H9 (cell line): Measurements from ENCODE around the gene VAV3. TPM values are rescaled to one million over a fixed set of nuclear protein-coding genes. Genes with fewer than 3 reads are reported as not detected.

Experiments used
- DNase-seq: peaks from one replicate; pipeline ENCODE4 v3.0.0-alpha.2; 2017
- H2AFZ ChIP-seq: one replicate; pipeline ENCODE4 v1.6.1; 2013; ENCODE audit warnings: mild to moderate bottlenecking, low read length, control low read depth, moderate library complexity
- H2AK5ac ChIP-seq: 2 replicates; pipeline ENCODE4 v1.6.1; 2013; ENCODE audit warnings: low read length, control low read depth, mixed read lengths; ENCODE audit not compliant: insufficient read length
- H2BK120ac ChIP-seq: one replicate; pipeline ENCODE4 v1.6.1; 2013; ENCODE audit warnings: low read depth, mild to moderate bottlenecking, low read length, control low read depth, inconsistent platforms; ENCODE audit not compliant: poor library complexity, severe bottlenecking
- H2BK12ac ChIP-seq: 2 replicates; pipeline ENCODE4 v1.6.1; 2013; ENCODE audit warnings: low read length, control low read depth, mixed read lengths, low read depth; ENCODE audit not compliant: insufficient read length
- H2BK15ac ChIP-seq: 2 replicates; pipeline ENCODE4 v1.6.1; 2013; ENCODE audit warnings: low read depth, low read length, control low read depth
- H2BK20ac ChIP-seq: one replicate; pipeline ENCODE4 v1.6.1; 2013; ENCODE audit warnings: low read depth, mild to moderate bottlenecking, low read length, control low read depth, inconsistent platforms; ENCODE audit not compliant: poor library complexity, severe bottlenecking
- H2BK5ac ChIP-seq: 2 replicates; pipeline ENCODE4 v1.6.1; 2013; ENCODE audit warnings: low read length, control low read depth, mixed read lengths; ENCODE audit not compliant: insufficient read length
- H3K14ac ChIP-seq: 2 replicates; pipeline ENCODE4 v1.6.1; 2013; ENCODE audit warnings: low read length, control low read depth; ENCODE audit not compliant: insufficient read depth
- H3K18ac ChIP-seq: 2 replicates; pipeline ENCODE4 v1.6.1; 2013; ENCODE audit warnings: low read depth, mild to moderate bottlenecking, mixed read lengths, low read length, control low read depth; ENCODE audit not compliant: insufficient read length
- H3K23ac ChIP-seq: 2 replicates; pipeline ENCODE4 v1.6.1; 2013; ENCODE audit warnings: low read length, control low read depth, mixed read lengths, low read depth; ENCODE audit not compliant: insufficient read length
- H3K23me2 ChIP-seq: 2 replicates; pipeline ENCODE4 v1.6.1; 2013; ENCODE audit warnings: low read depth, mild to moderate bottlenecking, mixed read lengths, low read length, control low read depth; ENCODE audit not compliant: insufficient read length, poor library complexity, severe bottlenecking
- H3K27ac ChIP-seq: 2 replicates; pipeline ENCODE4 v1.5.1; 2013; ENCODE audit warnings: low read length, control low read depth, mixed read lengths, low read depth; ENCODE audit not compliant: insufficient read length
- H3K27me3 ChIP-seq: 2 replicates; pipeline ENCODE4 v1.6.1; 2013; ENCODE audit warnings: low read length, control low read depth, inconsistent platforms; ENCODE audit not compliant: insufficient read depth
- H3K4ac ChIP-seq: 2 replicates; pipeline ENCODE4 v1.6.1; 2013; ENCODE audit warnings: low read depth, mild to moderate bottlenecking, control low read depth, inconsistent platforms, low read length, moderate library complexity
- H3K4me1 ChIP-seq: 2 replicates; pipeline ENCODE4 v1.6.1; 2013; ENCODE audit warnings: low read length, control low read depth, inconsistent platforms; ENCODE audit not compliant: insufficient read depth
- H3K4me2 ChIP-seq: 2 replicates; pipeline ENCODE4 v1.6.1; 2013; ENCODE audit warnings: low read length, control low read depth, mixed read lengths; ENCODE audit not compliant: insufficient read length, insufficient read depth
- H3K56ac ChIP-seq: 2 replicates; pipeline ENCODE4 v1.6.1; 2013; ENCODE audit warnings: low read depth, mild to moderate bottlenecking, mixed read lengths, low read length, control low read depth; ENCODE audit not compliant: insufficient read length
- H3K79me1 ChIP-seq: 2 replicates; pipeline ENCODE4 v1.6.1; 2013; ENCODE audit warnings: low read depth, mild to moderate bottlenecking, moderate library complexity, low read length, control low read depth, inconsistent platforms; ENCODE audit not compliant: insufficient read depth, poor library complexity, severe bottlenecking
- H3K79me2 ChIP-seq: 2 replicates; pipeline ENCODE4 v1.6.1; 2013; ENCODE audit warnings: low read length, control low read depth, inconsistent platforms; ENCODE audit not compliant: insufficient read depth
- H3K9ac ChIP-seq: 2 replicates; pipeline ENCODE4 v1.6.1; 2013; ENCODE audit warnings: low read length, control low read depth, mixed read lengths; ENCODE audit not compliant: insufficient read length; ENCODE audit errors: extremely low read depth
- H3K9me3 ChIP-seq: one replicate; pipeline ENCODE4 v1.6.1; 2013; ENCODE audit warnings: low read depth, low read length, inconsistent platforms; ENCODE audit not compliant: control insufficient read depth
- H3T11ph ChIP-seq: one replicate; pipeline ENCODE4 v1.6.1; 2013; ENCODE audit warnings: mild to moderate bottlenecking, low read length, control low read depth, inconsistent platforms
- H4K20me1 ChIP-seq: one replicate; pipeline ENCODE4 v1.6.1; 2013; ENCODE audit not compliant: control insufficient read depth, insufficient read length, insufficient read depth
- H4K5ac ChIP-seq: 2 replicates; pipeline ENCODE4 v1.6.1; 2013; ENCODE audit warnings: low read depth, mild to moderate bottlenecking, mixed read lengths, low read length, control low read depth; ENCODE audit not compliant: insufficient read length
- H4K8ac ChIP-seq: replicated peaks from 2 replicates; pipeline ENCODE4 v1.6.1; 2013; ENCODE audit warnings: low read length, control low read depth, mixed read lengths, low read depth; ENCODE audit not compliant: insufficient read length
- H4K91ac ChIP-seq: 2 replicates; pipeline ENCODE4 v1.6.1; 2013; ENCODE audit warnings: low read depth, mild to moderate bottlenecking, moderate library complexity, mixed read lengths, low read length, control low read depth; ENCODE audit not compliant: insufficient read length
- H3K27ac Mint-ChIP-seq, 3 experiments: 2 replicates in 2 of 3; 3 replicates in 1 of 3; pipeline ENCODE4 v1.8.0; 2020 to 2021; ENCODE audit warnings: mixed read lengths in 3 of 3, mild to moderate bottlenecking in 1 of 3, moderate library complexity in 1 of 3
- H3K27me3 Mint-ChIP-seq: 2 replicates; pipeline ENCODE4 v1.8.0; 2021; ENCODE audit warnings: low read depth, mild to moderate bottlenecking, moderate library complexity, mixed read lengths
- H3K36me3 Mint-ChIP-seq, 3 experiments: 2 replicates in 2 of 3; 3 replicates in 1 of 3; pipeline ENCODE4 v1.8.0; 2020 to 2021; ENCODE audit warnings: low read depth in 3 of 3, mixed read lengths in 3 of 3; ENCODE audit not compliant: insufficient read depth in 1 of 3
- H3K4me1 Mint-ChIP-seq, 2 experiments: 2 replicates each; pipeline ENCODE4 v1.8.0; 2020; ENCODE audit warnings: mixed read lengths in 2 of 2
- H3K4me3 Mint-ChIP-seq, 2 experiments: 2 replicates in 1 of 2; 3 replicates in 1 of 2; pipeline ENCODE4 v1.8.0; 2020 to 2021; ENCODE audit warnings: mild to moderate bottlenecking in 2 of 2, mixed read lengths in 2 of 2, moderate library complexity in 1 of 2
- H3K9me3 Mint-ChIP-seq, 2 experiments: 2 replicates in 1 of 2; 3 replicates in 1 of 2; pipeline ENCODE4 v1.8.0; 2020; ENCODE audit warnings: mild to moderate bottlenecking in 2 of 2, mixed read lengths in 2 of 2, moderate library complexity in 1 of 2
- CTCF ChIP-seq: fragments of 200-600 bp; sonication (generic); conservative IDR thresholded peaks from 3 replicates; pipeline ENCODE4 v1.8.0; 2021; ENCODE audit warnings: antibody characterized with exemption, mild to moderate bottlenecking
- WGBS: extraction: QIAGEN DNeasy Blood & Tissue Kit; methylation state at CpG from one replicate; pipeline ENCODE4 v1.1.7; 2013; ENCODE audit warnings: missing lambda C conversion rate, low lambda C conversion rate, mixed read lengths; ENCODE audit not compliant: insufficient read length; ENCODE audit errors: extremely low coverage; 5-methylcytosine and 5-hydroxymethylcytosine counted together
- total RNA-seq: library from RNA; stranded (reverse); gene quantifications from 2 replicates; pipeline ENCODE4 v1.2.1, GENCODE V29; 2021

The VAV3 gene
- total RNA-seq, 1 experiment from 2014 or later: 5.1 TPM

- no CpG with 5 or more reads among the region's 3 CpGs for WGBS
- Histone ChIP-seq H3K27me3 (no peaks in the 10 kb centered on the region), H4K20me1 (no peaks in the 10 kb centered on the region), H2AFZ (no peak overlapping the region), H3K9ac (no peak overlapping the region), H4K91ac (no peak overlapping the region), H4K5ac (no peak overlapping the region), H2BK12ac (no peak overlapping the region), H2BK5ac (no peak overlapping the region), H3T11ph (no peak overlapping the region), H2BK15ac (no peak overlapping the region), H3K4ac (no peak overlapping the region), H3K4me1 (no peaks in the 10 kb centered on the region; the same call in 1 of the 2 replicates), H3K9me3 (peaks cover 5% of the 10 kb centered on the region), H3K79me1 (no peaks in the 10 kb centered on the region), H3K27ac (no peak overlapping the region), H3K14ac (no peak overlapping the region), H2BK20ac (no peak overlapping the region), H3K56ac (no peak overlapping the region), H2AK5ac (no peak overlapping the region), H4K8ac (no peak overlapping the region), H3K79me2 (no peaks in the 10 kb centered on the region), H3K4me2 (no peak overlapping the region), H2BK120ac (no peak overlapping the region), H3K23ac (no peak overlapping the region), H3K23me2 (no peaks in the 10 kb centered on the region), H3K18ac (no peak overlapping the region)
- no peaks in the 10 kb centered on the region for H3K27me3 Mint-ChIP-seq
- no peak for TF ChIP-seq CTCF
- H3K9me3 Mint-ChIP-seq: peaks cover 0 to 2% of the 10 kb centered on the region in 2 experiments; a peak in 2 of 5 replicates
- H3K27ac Mint-ChIP-seq: peak overlapping the region in 1 of 3 experiments; percentile 41; a peak in 1 of 7 replicates
- H3K4me3 Mint-ChIP-seq: no peak overlapping the region
- H3K36me3 Mint-ChIP-seq: peaks cover 0 to 2% (median 0%) of the 10 kb centered on the region in 3 experiments; a peak in 1 of 7 replicates
- peaks cover 12 to 14% of the 10 kb centered on the region in 2 experiments for H3K4me1 Mint-ChIP-seq
- DNase-seq: no peak
Measured at GRCh38 chr1:107677697-107678096, 287.3 kb downstream of the VAV3 start.
